Activated CD8-positive, alpha-beta memory T cell treated with anti-CD3 and anti-CD28 coated beads for 24 hours (primary cell): Measurements from ENCODE around the gene SCCPDH.
"Not testable (repeated sequence)": the region's sequence is repeated elsewhere in the genome, so short reads cannot be mapped to it uniquely, and the experiment has no call there.

ENCODE experiments used
- DNase-seq: peaks from one replicate; pipeline ENCODE4 v3.0.0-alpha.2; 2020

SCCPDH gene

DNA sequence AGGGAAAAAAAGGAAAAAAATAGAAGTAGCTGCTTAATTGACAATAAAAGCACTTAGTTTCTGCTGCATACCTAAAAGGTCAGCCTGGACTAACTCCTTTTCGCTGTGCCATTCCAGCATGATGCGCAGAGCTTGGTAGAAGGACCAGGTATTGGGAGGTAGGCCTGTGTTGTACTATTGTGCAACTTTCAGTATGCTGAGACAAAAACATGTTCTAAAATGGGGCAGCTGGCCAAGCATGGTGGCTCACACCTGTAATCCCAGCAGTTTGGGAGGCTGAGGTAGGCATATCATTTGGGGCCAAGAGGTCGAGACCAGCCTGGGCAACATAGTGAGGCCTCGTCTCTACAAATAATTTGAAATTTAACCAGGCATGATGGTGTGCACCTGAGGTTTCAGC is 15.0 kb upstream of the SCCPDH start:
- DNase-seq = no peak

DNA sequence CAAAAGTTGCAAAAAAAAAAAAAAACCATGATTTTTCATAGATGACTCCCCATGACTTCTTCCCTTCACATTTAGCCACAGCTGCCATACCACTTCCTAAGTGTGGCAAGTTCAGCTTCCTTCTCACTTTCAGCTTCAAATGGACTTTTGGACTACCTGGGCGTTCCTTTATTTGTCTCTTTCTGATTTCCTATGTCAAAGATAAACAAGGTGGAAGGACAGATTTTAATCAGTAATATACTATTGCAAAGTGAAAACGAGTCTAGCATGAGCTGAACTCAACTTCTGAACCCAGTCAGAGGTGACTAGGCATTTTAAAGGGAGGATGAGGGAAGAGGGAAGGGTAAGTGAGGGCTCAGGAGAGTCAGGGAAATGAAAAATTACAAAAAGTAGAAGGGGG is 14.4 kb upstream of the SCCPDH start:
- no peak for DNase-seq

DNA sequence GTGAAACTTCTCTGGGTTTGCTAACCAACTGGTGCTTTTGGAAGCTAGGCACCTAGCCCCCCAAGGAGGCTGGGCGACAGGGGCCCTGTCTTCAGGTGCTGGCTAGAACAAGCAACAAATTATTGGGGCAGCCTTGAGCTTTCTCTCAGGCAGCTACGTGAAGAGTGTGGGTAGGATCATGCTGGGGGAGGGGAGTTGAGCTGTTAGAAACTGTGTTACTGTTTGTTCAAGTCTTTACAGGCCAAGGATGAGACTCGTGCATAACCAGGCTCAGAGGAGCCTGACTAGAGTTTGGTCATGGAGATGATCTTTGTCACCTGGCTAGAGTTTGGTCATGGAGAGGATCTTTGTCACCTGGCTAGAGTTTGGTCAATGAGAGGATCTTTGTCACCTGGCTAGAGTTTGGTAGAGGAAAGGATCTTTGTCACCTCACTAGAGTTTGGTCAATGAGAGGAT is 12.6 kb upstream of the SCCPDH start:
- DNase-seq = no peak

DNA sequence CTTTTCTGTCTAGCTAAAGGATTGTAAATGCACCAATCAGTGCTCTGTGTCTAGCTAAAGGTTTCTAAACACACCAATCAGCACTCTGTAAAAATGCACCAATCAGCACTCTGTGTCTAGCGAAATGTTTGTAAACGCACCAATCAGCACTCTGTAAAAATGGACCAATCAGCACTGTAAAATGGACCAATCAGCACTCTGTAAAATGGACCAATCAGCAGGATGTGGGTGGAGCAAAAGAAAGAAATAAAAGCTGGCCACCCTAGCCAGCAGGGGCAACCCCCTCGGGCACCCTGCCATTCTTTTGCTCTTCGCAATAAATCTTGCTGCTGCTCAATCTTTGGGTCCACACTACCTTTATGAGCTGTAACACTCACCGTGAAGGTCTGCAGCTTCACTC is 11.8 kb upstream of the SCCPDH start:
- DNase-seq = not testable (repeated sequence)

DNA sequence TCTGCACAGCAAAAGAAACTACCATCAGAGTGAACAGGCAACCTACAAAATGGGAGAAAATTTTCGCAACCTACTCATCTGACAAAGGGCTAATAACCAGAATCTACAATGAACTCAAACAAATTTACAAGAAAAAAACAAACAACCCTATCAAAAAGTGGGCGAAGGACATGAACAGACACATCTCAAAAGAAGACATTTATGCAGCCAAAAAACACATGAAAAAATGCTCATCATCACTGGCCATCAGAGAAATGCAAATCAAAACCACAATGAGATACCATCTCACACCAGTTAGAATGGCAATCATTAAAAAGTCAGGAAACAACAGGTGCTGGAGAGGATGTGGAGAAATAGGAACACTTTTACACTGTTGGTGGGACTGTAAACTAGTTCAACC is 4.8 kb upstream of the SCCPDH start:
- DNase-seq = not testable (repeated sequence)

DNA sequence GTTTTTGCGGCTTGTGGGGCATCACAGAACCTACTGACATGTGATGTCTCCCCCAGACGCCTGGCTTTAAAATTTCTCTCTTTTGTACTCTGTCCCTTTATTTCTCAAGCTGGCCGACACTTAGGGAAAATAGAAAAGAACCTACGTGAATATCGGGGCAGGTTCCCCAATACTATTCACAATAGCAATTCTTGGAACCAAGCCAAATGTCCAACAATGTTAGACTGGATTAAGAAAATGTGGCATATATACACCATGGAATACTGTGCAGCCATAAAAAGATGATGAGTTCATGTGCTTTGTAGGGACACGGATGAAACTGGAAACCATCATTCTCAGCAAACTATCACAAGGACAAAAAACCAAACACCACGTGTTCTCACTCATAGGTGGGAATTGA is 3.4 kb upstream of the SCCPDH start:
- not testable (repeated sequence) for DNase-seq

DNA sequence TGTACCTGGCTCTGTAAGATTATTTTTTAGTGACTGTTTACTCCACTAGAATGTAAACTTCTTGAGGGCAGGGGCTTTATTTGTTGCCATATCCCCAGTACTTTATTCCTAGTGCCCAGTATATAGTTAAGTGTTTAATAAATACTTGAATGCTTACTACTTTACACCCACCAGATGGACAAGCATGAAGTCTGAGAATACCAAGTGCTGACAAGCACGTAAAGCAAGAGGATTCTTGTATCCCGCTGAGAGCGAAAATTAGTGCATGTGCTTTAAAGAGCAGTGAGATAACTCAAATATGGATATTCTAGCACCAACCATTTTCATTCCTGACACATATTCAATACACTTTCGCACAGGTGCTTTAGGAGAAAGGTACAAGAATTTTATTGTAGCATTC is 1.5 kb upstream of the SCCPDH start:
- DNase-seq = no peak

DNA sequence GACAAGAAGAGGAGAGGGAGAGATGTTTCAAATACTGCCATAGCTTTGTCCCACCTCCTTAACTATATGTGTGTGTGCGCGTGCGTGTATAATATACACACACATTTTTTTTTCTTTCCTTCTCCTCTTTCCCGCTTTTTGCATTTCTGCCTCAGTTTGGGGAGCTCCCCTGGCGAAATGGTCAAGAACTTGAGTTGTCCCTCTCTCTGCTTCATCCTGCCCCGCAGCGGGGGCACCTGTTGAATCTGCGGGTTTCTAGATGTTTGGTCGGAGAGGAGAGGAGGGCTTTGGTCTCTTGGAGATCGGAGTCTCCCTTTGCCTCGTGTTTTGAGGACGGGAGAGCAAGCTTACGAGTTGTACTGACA is 504 bp downstream of the SCCPDH start:
- DNase-seq = no peak

DNA sequence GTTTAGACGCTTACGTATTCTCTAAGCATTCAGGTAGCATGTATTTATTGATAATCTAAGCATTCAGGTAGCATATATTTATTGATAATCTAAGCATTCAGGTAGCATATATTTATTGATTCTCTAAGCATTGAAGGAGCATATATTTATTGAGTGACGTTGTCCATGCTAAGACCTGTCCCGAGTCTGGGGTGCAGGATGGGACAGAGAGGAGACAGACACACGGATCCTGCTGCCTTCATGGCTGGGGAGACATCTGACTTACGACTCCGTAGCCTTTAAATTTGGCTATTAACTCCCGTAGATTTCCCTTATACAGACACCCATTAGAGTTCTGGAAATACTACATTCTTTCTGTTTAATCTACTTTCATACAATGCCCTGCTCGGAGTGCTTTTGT is 982 bp downstream of the SCCPDH start:
- no peak for DNase-seq

DNA sequence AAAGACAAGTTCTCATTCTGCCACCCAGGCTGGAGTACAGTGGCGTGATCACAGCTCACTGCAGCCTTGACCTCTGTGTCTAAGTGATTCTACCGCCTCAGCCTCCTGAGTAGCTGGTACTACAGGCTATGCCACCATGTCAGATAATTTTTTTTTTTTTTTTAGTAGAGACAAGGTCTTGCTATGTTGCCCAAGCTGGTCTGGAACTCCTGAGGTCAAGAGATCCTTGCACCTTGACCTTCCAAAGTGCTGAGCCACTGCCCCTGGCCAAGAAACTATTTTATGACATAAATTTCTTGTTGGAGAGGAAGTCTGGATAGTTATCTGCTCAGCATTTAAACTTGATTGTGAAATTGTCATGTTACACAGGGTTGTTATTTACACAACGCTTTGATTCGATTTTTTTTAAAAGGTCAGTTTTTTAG is 2.1 kb downstream of the SCCPDH start:
- no peak for DNase-seq

DNA sequence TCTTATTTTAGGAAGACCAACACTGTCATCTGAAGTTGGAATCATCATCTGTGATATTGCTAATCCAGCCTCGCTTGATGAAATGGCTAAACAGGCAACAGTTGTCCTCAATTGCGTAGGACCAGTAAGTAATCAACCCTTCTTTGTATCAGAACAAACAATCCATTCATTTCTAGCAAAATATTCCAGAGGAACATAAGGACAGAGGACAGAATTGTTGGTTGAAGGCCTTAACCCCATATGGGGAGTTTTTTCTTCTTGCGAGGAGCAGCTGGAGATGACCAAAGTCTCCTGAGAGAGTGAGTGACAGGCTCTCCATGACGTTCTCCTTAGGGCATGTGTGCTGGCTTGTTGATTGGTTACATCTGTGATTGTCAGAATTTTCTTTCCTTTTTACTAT is 2.7 kb downstream of the SCCPDH start:
- DNase-seq = no peak

DNA sequence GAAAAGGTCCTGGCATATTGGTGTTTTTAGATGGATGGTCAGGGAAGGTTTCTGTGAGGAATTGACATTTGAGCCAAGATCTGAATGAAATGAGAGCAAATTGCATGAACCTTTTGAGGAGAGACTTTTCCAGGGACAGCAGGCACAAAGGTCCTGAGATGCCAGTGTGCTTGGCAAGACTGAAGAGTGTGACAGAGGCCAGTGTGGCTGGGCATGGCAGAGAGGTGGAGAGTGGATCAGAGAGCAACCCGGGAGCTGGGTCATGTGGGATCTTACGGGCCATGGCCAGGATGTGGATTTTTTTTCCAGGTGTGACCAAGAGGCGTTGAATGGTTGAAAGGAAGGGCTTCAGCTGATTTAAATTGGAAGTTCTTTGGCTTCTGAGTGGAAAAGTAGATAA is 3.4 kb downstream of the SCCPDH start:
- DNase-seq = no peak

DNA sequence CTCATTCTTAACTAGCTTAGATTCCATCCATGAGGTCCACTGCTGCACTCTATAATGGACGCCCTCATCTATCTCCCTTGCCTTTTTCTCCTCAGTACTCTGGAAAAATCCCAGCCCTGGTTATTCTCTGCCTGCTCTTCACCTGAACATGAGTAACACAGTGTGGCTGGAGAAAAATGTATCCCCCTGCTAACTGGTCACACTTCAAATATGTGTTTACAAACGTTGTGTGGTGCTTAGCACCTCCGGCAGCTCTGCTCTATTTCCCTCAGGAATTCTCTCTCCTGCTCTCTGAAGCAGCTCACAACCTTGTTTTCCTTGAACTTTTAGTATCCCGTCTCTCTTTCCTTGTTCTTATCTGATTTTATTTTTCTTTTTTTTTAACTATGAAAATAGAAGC is 4.1 kb downstream of the SCCPDH start:
- no peak for DNase-seq

DNA sequence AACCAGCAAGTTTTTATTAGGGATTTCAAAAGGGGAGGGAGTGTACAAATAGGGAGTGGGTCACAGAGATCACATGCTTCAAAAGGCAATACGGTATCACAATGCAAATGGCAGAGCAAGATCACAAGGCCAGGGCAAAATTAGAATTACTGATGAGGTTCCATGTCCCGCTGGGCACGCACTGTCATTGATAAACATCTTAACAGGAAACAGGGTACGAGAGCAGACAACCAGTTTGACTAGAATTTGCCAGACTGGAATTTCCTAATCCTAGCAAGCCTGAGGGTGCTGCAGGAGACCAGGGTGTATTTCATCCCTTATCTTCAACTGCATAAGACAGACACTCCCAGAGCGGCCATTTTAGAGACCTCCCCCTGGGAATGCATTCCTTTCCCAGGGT is 4.8 kb downstream of the SCCPDH start:
- DNase-seq = not testable (repeated sequence)

DNA sequence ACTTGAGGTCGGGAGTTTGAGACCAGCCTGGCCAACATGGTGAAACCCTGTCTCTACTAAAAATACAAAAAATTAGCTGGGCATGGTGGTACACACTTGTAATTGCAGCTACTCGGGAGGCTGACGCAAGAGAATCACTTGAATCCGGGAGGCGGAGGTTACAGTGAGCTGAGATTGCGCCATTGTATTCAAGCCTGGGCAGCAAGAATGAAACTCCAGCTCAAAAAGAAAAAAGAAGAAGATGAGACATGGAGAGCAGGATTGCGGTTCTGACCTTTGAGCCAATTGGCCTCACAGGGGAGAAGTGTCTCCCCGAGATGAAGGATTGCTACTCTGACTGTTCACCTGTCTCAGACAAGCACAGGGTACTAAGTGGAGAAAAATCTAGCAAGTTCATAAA is 6.6 kb downstream of the SCCPDH start:
- no peak for DNase-seq

DNA sequence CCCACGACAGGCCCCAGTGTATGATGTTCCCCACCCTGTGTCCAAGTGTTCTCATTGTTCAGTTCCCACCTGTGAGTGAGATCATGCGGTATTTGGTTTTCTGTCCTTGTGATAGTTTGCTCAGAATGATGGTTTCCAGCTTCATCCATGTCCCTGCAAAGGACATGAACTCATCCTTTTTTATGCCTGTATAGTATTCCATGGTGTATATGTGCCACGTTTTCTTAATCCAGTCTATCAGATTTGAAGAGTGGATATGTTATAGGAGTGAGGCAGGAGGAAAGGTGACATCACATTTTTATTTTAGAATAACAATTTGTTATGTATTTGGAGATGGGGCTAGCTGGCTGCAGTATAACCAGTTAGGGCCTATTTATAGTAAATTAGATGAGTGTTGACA is 7.7 kb downstream of the SCCPDH start:
- not testable (repeated sequence) for DNase-seq

DNA sequence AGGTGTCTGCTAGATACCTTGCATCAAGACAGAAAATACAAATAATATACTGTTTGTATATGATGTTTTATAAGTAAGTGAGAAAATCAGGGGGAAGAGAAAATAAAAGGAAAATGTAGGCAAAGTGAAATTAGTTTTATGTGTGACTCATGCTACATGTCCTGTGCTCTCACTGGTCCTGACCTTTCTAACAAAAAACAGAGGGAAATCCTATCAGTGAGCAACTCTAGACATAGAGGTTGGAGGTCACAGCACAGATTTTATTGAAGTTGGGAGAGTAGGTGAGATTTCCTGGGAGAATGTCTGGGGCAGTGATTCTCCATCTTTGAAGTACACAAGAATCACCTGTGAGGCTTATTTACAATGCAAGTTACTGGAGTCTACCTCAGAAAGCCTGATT is 9.5 kb downstream of the SCCPDH start:
- DNase-seq = no peak

DNA sequence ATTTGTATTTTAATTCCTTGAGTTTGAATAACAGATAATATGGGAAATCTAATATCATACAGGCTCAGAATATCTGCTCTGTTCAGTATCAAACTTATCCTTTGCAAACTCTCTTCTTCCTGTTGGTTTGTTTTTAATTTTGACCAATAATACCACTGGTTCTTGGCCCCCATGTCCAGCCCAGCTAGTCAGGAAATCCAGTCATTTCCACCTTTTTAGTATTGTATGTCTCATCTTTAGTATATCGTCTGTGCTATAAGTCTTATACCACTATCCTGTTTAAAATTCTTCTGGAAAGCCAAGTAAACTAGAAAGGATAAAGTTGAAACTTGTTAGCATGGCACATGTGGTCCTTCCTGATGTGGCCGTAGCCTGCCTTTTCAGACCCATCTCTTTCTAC is 10.7 kb downstream of the SCCPDH start:
- no peak for DNase-seq

DNA sequence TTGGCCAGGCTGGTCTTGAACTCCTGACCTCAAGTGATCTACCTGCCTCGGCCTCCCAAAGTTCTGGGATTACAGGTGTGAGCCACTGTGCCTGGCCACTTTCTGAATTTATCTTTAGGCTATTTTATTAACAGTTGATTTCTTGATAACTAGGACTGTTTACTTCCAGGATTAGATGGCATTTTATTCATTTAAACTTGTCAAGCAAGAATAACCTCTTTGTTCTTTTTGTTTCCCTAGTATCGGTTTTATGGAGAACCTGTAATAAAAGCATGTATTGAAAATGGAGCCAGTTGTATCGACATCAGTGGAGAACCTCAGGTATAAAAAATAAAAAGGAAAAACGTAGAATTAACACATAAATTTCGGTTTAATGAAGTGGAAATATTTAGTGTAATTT is 11.5 kb downstream of the SCCPDH start:
- DNase-seq = no peak

DNA sequence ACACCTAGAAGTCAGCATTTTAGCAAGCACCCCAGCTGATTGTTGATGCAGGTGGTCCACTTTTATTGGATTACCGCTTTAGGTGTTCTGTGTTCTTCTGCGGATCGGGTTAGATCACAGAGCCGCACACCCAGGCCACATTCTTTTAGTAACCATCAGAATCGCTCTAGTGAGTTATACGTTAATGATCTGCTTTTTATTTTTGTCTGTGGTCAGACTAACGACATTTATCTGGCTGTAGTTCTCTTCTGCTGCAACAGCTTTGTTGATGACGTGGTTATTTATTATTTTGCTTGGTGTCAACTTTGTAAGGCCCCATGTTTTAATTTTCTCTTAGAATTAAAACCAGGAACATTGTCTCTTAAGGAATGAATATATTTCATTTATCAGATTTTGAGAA is 18.2 kb downstream of the SCCPDH start:
- DNase-seq = no peak

DNA sequence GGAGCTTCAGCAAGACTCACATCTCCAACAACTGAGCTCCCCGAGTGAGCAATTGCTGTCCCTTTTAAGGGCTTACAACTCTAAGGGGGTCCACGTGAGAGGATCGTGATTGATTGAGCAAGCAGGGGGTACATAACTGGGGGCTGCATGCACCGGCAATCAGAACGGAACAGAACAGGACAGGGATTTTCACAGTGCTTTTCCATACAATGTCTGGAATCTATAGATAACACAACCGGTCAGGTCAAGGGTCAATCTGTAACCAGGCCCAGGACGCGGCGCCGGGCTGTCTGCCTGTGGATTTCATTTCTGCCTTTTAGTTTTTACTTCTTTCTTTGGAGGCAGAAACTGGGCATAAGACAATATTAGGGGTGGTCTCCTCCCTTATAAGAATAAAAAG is 21.9 kb downstream of the SCCPDH start:
- not testable (repeated sequence) for DNase-seq

DNA sequence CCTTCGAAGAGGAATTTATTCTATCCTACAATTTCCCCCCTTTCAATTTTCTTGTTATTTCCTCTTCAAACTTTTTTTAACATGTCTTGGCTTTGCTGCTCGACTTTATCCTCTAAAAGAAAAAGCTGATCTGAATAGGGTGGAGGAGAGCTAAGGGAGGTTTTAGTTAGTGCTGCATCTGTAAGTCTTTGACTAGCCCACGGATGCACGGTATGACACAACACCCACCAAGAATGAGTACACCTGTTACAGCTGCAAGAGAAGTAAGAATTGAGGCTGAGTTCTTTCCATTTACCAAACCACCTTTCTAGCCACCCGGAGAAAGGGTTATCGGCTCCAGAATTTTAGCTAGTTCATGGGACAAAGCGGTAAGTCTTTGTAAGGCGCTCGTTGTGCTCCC is 23.8 kb downstream of the SCCPDH start:
- no peak for DNase-seq

DNA sequence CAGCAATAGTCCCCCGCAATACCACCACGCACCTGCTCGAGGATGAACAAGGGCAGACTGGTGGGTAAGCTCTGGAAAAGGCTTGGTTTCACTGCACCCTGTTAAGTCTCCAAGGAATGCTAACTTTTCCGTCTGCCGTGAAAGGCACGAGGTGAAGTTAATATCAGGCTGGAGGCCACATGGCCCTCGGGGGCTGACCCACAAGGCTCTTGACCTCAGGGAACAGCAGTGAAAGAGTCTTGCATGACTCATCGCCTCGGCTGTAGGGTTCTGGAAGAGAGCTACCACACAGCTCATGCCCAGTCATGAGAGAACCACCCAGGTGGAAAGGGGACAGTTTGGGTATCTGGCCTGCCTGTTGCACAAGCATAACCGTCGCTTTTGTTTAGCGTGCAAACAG is 24.7 kb downstream of the SCCPDH start:
- DNase-seq = no peak

DNA sequence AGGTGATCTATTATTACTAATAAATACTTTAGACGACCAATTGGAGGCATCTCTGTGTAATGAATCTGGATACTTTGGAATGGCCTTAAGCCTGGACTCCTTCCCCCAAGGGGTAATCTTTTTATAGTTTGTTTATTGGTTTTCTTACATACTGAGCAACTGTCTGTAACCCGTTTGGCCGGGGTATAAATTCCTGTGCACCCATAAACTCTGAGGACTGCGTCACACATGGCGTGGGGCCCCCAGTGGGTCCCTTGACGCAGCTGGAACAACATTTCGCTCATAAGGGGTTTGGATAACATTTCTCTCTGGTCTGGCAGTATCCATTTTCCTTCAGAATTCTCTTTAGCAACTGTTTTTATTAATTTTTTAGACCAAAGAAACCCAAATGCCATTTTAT is 26.5 kb downstream of the SCCPDH start:
- DNase-seq = no peak

DNA sequence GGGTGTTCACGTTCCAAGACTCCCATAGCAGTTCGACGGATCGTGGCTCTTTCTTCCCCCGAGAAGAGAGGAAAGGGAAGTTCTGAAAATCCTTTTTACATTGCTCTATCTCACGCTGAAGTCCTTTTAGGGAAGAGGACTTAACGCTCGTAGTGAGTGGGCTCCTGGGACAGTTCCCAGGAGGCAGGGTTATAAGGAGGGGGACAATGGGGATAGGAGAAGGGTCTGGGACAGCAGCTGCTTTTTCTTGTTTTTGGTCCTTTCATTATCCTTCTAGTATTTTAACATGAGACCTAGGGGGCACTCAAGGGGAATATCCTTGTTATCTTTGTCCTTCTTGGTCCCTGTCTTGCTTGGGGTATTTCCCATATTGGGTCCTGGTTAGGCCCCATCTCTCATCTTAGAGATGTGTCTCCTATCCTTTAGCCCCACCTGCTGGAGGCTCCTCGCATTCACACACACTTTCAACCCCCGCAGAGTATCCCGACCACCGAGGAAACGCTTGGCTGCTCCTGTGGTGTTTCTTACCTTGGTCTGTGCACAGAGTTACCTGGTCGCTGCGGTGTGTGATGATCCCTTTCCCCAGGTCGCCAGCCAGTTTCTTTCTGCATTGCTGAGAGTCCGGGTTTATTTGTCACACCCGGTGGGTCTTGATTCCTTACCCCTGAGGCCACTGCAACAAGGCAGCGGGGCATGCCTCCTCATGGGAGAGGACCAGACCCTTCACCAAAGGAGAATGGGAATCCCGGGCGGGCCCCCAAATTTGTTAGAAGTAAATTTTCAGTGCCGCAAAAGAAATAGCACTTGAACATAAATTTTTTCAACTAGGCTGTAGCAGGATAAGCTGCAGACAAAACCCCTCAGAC is 29.7 kb downstream of the SCCPDH start:
- DNase-seq = peak; percentile 82
